Bronchial epithelial cell (primary cell): Measurements from ENCODE around the gene TASP1. TPM values are rescaled to one million over a fixed set of nuclear protein-coding genes. Genes with fewer than 3 reads are reported as not detected.

Experiments
- DNase-seq: peaks from one replicate; pipeline ENCODE4 v3.0.0-alpha.2; 2010; ENCODE audit warnings: low read depth
- FAIRE-seq: peaks from 2 replicates; lab custom pipeline; 2011; peaks lifted over from hg19 to GRCh38; lab: Jason Lieb, UNC
- H3K27me3 ChIP-seq: 2 replicates; pipeline ENCODE4 v1.5.1; 2011; ENCODE audit warnings: low read length; ENCODE audit not compliant: control insufficient read depth, insufficient read depth
- H3K36me3 ChIP-seq: 2 replicates; pipeline ENCODE4 v1.5.1; 2011; ENCODE audit warnings: low read length; ENCODE audit not compliant: control insufficient read depth, insufficient read depth
- H3K4me3 ChIP-seq: 2 replicates; pipeline ENCODE4 v1.5.1; 2011; ENCODE audit warnings: mild to moderate bottlenecking, low read depth, low read length, control low read depth
- CTCF ChIP-seq: IDR thresholded peaks from 2 replicates; pipeline ENCODE4 v1.5.1; 2011; ENCODE audit warnings: mild to moderate bottlenecking, moderate library complexity, low read length, control low read depth, inconsistent platforms; ENCODE audit not compliant: insufficient read depth, severe bottlenecking
- total RNA-seq: library from RNA; depleted of rRNA; stranded (reverse); fragments of >200 nt; gene quantifications from 2 replicates; pipeline ENCODE4 v1.2.1, GENCODE V29; 2014

TASP1 gene
- total RNA-seq, 1 donor from 2014 or later, result 18.7 TPM

GRCh38 chr20:13554706-13555105 lies 84.0 kb downstream of the TASP1 start:
- peaks cover 1% of the 10 kb centered on the region for H3K36me3 ChIP-seq
- H3K27me3 ChIP-seq, result no peaks in the 10 kb centered on the region
- TF ChIP-seq CTCF, result no peak
- DNase-seq, result peak; percentile 64
- no peak overlapping the region for H3K4me3 ChIP-seq
- no peak for FAIRE-seq

DNA sequence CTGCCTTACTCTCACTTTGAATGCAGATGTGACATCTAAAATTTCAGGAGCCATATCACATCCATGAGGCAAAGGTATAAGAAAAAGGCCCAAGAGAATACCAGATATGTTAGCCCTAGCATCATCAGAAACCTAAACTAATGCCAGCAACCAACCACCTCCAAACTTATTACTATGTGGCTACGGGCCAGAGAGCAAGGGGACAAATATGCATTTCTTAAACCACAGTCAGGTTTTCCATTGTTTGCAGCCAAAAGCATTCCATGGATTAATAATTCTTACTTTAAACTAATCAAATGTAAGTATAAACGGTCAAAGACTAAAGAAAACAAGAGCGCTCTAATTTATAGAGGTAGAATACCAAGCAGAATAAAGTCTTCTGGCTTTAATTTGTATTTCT lies 84.7 kb downstream of the TASP1 start:
- Histone ChIP-seq H3K36me3 (peaks cover 1% of the 10 kb centered on the region), H3K27me3 (no peaks in the 10 kb centered on the region)
- FAIRE-seq, result no peak

GRCh38 chr20:13552061-13552460 lies 86.7 kb downstream of the TASP1 start:
- DNase-seq (peak; percentile 65), FAIRE-seq (no peak)
- TF ChIP-seq CTCF, result no peak
- no peak overlapping the region for H3K4me3 ChIP-seq
- H3K36me3 ChIP-seq, result peaks cover 1% of the 10 kb centered on the region
- H3K27me3 ChIP-seq, result no peaks in the 10 kb centered on the region

More for the DNA sequence above, 84.7 kb downstream of the TASP1 start:
- no peak for DNase-seq
- no peak overlapping the region for H3K4me3 ChIP-seq
- no peak for TF ChIP-seq CTCF

DNA sequence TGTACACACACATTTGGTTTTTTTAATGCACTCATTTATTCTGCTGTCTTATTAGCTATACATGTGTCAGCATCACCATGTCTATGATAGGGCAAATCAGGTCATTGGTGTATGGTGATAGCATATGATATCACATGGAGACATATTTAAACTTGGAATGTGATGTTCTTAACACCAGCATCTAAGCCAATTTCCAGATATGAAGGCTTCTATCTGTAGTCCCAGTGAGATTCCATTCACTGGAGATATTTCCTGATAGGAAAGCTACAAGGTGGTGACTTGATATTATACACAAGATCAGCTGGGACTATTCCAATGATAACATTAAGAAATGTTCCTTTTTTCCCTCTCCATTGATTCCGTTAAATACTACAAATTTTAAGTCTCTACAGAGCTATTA lies 89.3 kb downstream of the TASP1 start:
- TF ChIP-seq CTCF, result no peak
- FAIRE-seq (no peak), DNase-seq (no peak)

GRCh38 chr20:13546497-13547131 lies 92.1 kb downstream of the TASP1 start:
- Histone ChIP-seq H3K36me3 (no peaks in the 10 kb centered on the region), H3K4me3 (no peak overlapping the region), H3K27me3 (no peaks in the 10 kb centered on the region)
- TF ChIP-seq CTCF, result peak; percentile 71
- FAIRE-seq (no peak), DNase-seq (peak; percentile 67)

More for the DNA sequence above, 89.3 kb downstream of the TASP1 start:
- H3K27me3 ChIP-seq, result no peaks in the 10 kb centered on the region
- no peak overlapping the region for H3K4me3 ChIP-seq
- peaks cover 1% of the 10 kb centered on the region for H3K36me3 ChIP-seq

- no peaks in the 10 kb centered on the region for H3K27me3 ChIP-seq
- no peak overlapping the region for H3K4me3 ChIP-seq
- TF ChIP-seq CTCF, result no peak
- no peaks in the 10 kb centered on the region for H3K36me3 ChIP-seq
- no peak for FAIRE-seq
- DNase-seq, result no peak
Observed at GRCh38 chr20:13545790-13546189, 92.9 kb downstream of the TASP1 start.
